ENCODE results near the gene TM9SF2.

The TM9SF2 gene

GRCh38 chr13:99507054-99507453 is 5.8 kb downstream of the TM9SF2 start:
- TF ChIP-seq ZFX (IDR thresholded peaks at IDR 0.05) (no peak), CTCF (conservative IDR thresholded peaks at IDR 0.05) (no peak)
- no peak overlapping the region for H3K27ac ChIP-seq

- no peak for TF ChIP-seq CTCF (conservative IDR thresholded peaks at IDR 0.05)
- TF ChIP-seq ZFX (IDR thresholded peaks at IDR 0.05), result no peak
- no peak overlapping the region for H3K27ac ChIP-seq
Measured at GRCh38 chr13:99507551-99507950, 6.3 kb downstream of the TM9SF2 start.

GRCh38 chr13:99507986-99508385 is 6.7 kb downstream of the TM9SF2 start:
- no peak overlapping the region for H3K27ac ChIP-seq
- TF ChIP-seq ZFX (IDR thresholded peaks at IDR 0.05), result no peak
- TF ChIP-seq CTCF (conservative IDR thresholded peaks at IDR 0.05), result no peak

GRCh38 chr13:99509479-99509878 is 8.2 kb downstream of the TM9SF2 start:
- H3K27ac ChIP-seq, result no peak overlapping the region
- TF ChIP-seq ZFX (IDR thresholded peaks at IDR 0.05) (no peak), CTCF (conservative IDR thresholded peaks at IDR 0.05) (no peak)

GRCh38 chr13:99514801-99515200 is 13.5 kb downstream of the TM9SF2 start:
- no peak overlapping the region for H3K27ac ChIP-seq
- TF ChIP-seq ZFX (IDR thresholded peaks at IDR 0.05), result no peak
- TF ChIP-seq CTCF (conservative IDR thresholded peaks at IDR 0.05), result no peak

- H3K27ac ChIP-seq, result no peak overlapping the region
- no peak for TF ChIP-seq ZFX (IDR thresholded peaks at IDR 0.05)
- no peak for TF ChIP-seq CTCF (conservative IDR thresholded peaks at IDR 0.05)
Measured at GRCh38 chr13:99516153-99516929, 15.1 kb downstream of the TM9SF2 start.

- no peak for TF ChIP-seq ZFX (IDR thresholded peaks at IDR 0.05)
- no peak for TF ChIP-seq CTCF (conservative IDR thresholded peaks at IDR 0.05)
- H3K27ac ChIP-seq, result no peak overlapping the region
Measured at GRCh38 chr13:99517577-99517976, 16.3 kb downstream of the TM9SF2 start.

Data from C4-2B (cell line).